Hepatocyte (in vitro differentiated cells): ENCODE results near the gene LMAN2L. TPM values are rescaled to one million over a fixed set of nuclear protein-coding genes. Genes with fewer than 3 reads are reported as not detected.

ENCODE experiments used
- DNase-seq: peaks from one replicate; pipeline ENCODE4 v3.0.0-alpha.2; 2016; ENCODE audit warnings: low spot score
- H2AFZ ChIP-seq: fragments of 200-600 bp; sonication (generic); 2 replicates; pipeline ENCODE4 v1.6.0; 2016; ENCODE audit warnings: antibody characterized with exemption, mild to moderate bottlenecking
- H3K27ac ChIP-seq: fragments of 200-600 bp; sonication (generic); 2 replicates; pipeline ENCODE4 v1.5.1; 2016; ENCODE audit warnings: mild to moderate bottlenecking
- H3K27me3 ChIP-seq: fragments of 200-600 bp; sonication (generic); 2 replicates; pipeline ENCODE4 v1.6.1; 2016
- H3K36me3 ChIP-seq: fragments of 200-600 bp; sonication (generic); replicated peaks from 2 replicates; pipeline ENCODE4 v1.5.1; 2016; ENCODE audit warnings: low read depth; ENCODE audit not compliant: insufficient read depth
- H3K4me1 ChIP-seq: fragments of 200-600 bp; sonication (generic); 2 replicates; pipeline ENCODE4 v1.5.1; 2016; ENCODE audit warnings: mild to moderate bottlenecking, moderate library complexity; ENCODE audit not compliant: insufficient read depth
- H3K4me2 ChIP-seq: fragments of 200-600 bp; sonication (generic); 2 replicates; pipeline ENCODE4 v1.6.0; 2016
- H3K4me3 ChIP-seq: fragments of 200-600 bp; sonication (generic); 2 replicates; pipeline ENCODE4 v1.5.1; 2016; ENCODE audit warnings: mild to moderate bottlenecking
- H3K79me2 ChIP-seq: fragments of 200-600 bp; sonication (generic); 2 replicates; pipeline ENCODE4 v1.6.0; 2017; ENCODE audit warnings: mild to moderate bottlenecking
- H3K9me2 ChIP-seq: fragments of 200-600 bp; sonication (generic); replicated peaks from 2 replicates; pipeline ENCODE4 v1.6.0; 2017; ENCODE audit warnings: mild to moderate bottlenecking; ENCODE audit not compliant: insufficient read depth
- H3K9me3 ChIP-seq: fragments of 200-600 bp; sonication (generic); 2 replicates; pipeline ENCODE4 v1.5.1; 2016; ENCODE audit warnings: low read depth, mild to moderate bottlenecking
- H4K20me1 ChIP-seq: fragments of 200-600 bp; sonication (generic); 2 replicates; pipeline ENCODE4 v1.6.0; 2016; ENCODE audit warnings: mild to moderate bottlenecking; ENCODE audit not compliant: insufficient read depth, poor library complexity, severe bottlenecking
- EZH2 ChIP-seq: fragments of 200-600 bp; sonication (generic); IDR thresholded peaks from 2 replicates; pipeline ENCODE4 v1.6.1; 2016; ENCODE audit warnings: antibody characterized with exemption, mild to moderate bottlenecking, borderline replicate concordance
- EZH2phosphoT487 ChIP-seq: fragments of 200-600 bp; sonication (generic); IDR thresholded peaks from one replicate; pipeline ENCODE4 v1.6.1; 2018; ENCODE audit warnings: antibody characterized with exemption, mild to moderate bottlenecking, low read depth, moderate library complexity; ENCODE audit not compliant: unreplicated experiment, severe bottlenecking
- WGBS: methylation state at CpG from one replicate; pipeline ENCODE4 v1.1.6; 2016; ENCODE audit warnings: low lambda C conversion rate; ENCODE audit errors: missing lambda C conversion rate; 5-methylcytosine and 5-hydroxymethylcytosine counted together
- polyA plus RNA-seq: library from polyadenylated mRNA; unstranded; fragments of >200 nt; fragmentation: Nextera tagmentation; extraction: Ambion mirVana; gene quantifications from 2 replicates; pipeline ENCODE4 v1.2.1, GENCODE V29; 2016
- total RNA-seq: library from RNA; depleted of rRNA; stranded (reverse); fragments of >200 nt; gene quantifications from 2 replicates; pipeline ENCODE4 v1.2.3, GENCODE V29; 2014
- TF ChIP-seq, protein P1 (sequence below): fragments of 200-600 bp; sonication (generic); IDR thresholded peaks from 2 replicates; pipeline ENCODE4 v1.5.1; 2016; ENCODE audit warnings: antibody characterized with exemption, mild to moderate bottlenecking; ENCODE audit not compliant: poor library complexity

LMAN2L gene
- total and polyA plus RNA-seq, 2 experiments from 2014 or later = 35.6 to 46.7 TPM

DNA sequence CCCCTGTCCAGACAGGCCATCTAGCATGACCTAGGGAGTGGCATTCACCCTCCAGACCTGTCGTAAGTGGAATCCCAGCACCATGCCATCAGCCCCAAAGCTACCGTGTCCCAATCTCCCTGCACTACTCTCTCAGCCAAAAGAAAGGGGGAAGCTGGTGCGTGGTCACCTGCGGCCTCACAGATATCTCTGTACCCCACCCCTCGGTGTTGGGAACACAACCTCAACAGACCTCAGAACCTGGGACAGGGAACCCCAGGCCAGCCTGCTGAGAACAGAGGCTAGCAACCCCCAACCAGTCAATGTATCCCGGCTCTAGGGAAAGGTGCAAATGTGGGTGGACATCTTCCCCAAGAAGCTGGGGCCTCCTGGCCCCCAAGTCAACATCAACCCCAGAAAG is 38.2 kb downstream of the LMAN2L start:
- Histone ChIP-seq H3K79me2 (no peaks in the 10 kb centered on the region), H3K4me3 (no peak overlapping the region), H3K27me3 (no peaks in the 10 kb centered on the region), H2AFZ (no peak overlapping the region), H3K9me2 (no peaks in the 10 kb centered on the region), H3K9me3 (no peaks in the 10 kb centered on the region), H3K4me1 (no peaks in the 10 kb centered on the region), H3K27ac (no peak overlapping the region), H3K4me2 (no peak overlapping the region), H4K20me1 (no peaks in the 10 kb centered on the region), H3K36me3 (no peaks in the 10 kb centered on the region)
- 95% methylated on average over 6 of the region's 6 CpGs for WGBS
- TF ChIP-seq EZH2 (no peak), EZH2phosphoT487 (no peak)
- TF ChIP-seq, protein P1, sequence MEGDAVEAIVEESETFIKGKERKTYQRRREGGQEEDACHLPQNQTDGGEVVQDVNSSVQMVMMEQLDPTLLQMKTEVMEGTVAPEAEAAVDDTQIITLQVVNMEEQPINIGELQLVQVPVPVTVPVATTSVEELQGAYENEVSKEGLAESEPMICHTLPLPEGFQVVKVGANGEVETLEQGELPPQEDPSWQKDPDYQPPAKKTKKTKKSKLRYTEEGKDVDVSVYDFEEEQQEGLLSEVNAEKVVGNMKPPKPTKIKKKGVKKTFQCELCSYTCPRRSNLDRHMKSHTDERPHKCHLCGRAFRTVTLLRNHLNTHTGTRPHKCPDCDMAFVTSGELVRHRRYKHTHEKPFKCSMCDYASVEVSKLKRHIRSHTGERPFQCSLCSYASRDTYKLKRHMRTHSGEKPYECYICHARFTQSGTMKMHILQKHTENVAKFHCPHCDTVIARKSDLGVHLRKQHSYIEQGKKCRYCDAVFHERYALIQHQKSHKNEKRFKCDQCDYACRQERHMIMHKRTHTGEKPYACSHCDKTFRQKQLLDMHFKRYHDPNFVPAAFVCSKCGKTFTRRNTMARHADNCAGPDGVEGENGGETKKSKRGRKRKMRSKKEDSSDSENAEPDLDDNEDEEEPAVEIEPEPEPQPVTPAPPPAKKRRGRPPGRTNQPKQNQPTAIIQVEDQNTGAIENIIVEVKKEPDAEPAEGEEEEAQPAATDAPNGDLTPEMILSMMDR = no peak
- no peak for DNase-seq

GRCh38 chr2:96700086-96700485 is 39.8 kb downstream of the LMAN2L start:
- Histone ChIP-seq H3K4me3 (no peak overlapping the region), H3K4me1 (no peaks in the 10 kb centered on the region), H3K79me2 (no peaks in the 10 kb centered on the region), H2AFZ (no peak overlapping the region), H4K20me1 (no peaks in the 10 kb centered on the region), H3K9me2 (no peaks in the 10 kb centered on the region), H3K4me2 (no peak overlapping the region), H3K27me3 (no peaks in the 10 kb centered on the region), H3K36me3 (no peaks in the 10 kb centered on the region), H3K27ac (no peak overlapping the region), H3K9me3 (no peaks in the 10 kb centered on the region)
- TF ChIP-seq, protein P1 = no peak
- TF ChIP-seq EZH2phosphoT487 (no peak), EZH2 (no peak)
- no peak for DNase-seq
- 92% methylated on average over 8 of the region's 8 CpGs for WGBS

GRCh38 chr2:96699621-96700020 is 40.2 kb downstream of the LMAN2L start:
- 86% methylated on average over 9 of the region's 9 CpGs for WGBS
- Histone ChIP-seq H3K36me3 (no peaks in the 10 kb centered on the region), H3K27me3 (no peaks in the 10 kb centered on the region), H3K4me1 (no peaks in the 10 kb centered on the region), H3K9me3 (no peaks in the 10 kb centered on the region), H2AFZ (no peak overlapping the region), H3K27ac (no peak overlapping the region), H3K4me2 (no peak overlapping the region), H3K4me3 (no peak overlapping the region), H3K9me2 (no peaks in the 10 kb centered on the region), H3K79me2 (no peaks in the 10 kb centered on the region), H4K20me1 (no peaks in the 10 kb centered on the region)
- no peak for DNase-seq
- TF ChIP-seq EZH2 (no peak), EZH2phosphoT487 (no peak)
- TF ChIP-seq, protein P1 = no peak

GRCh38 chr2:96699021-96699420 is 40.8 kb downstream of the LMAN2L start:
- H4K20me1 ChIP-seq = no peaks in the 10 kb centered on the region
- no peak overlapping the region for H3K4me3 ChIP-seq
- no peak overlapping the region for H2AFZ ChIP-seq
- TF ChIP-seq EZH2phosphoT487 (no peak), EZH2 (no peak)
- TF ChIP-seq, protein P1 = no peak
- no peak for DNase-seq
- no peaks in the 10 kb centered on the region for H3K79me2 ChIP-seq
- H3K9me2 ChIP-seq = no peaks in the 10 kb centered on the region
- H3K4me1 ChIP-seq = no peaks in the 10 kb centered on the region
- no peak overlapping the region for H3K4me2 ChIP-seq
- WGBS = 97% methylated on average over 6 of the region's 6 CpGs
- H3K36me3 ChIP-seq = no peaks in the 10 kb centered on the region
- H3K9me3 ChIP-seq = no peaks in the 10 kb centered on the region
- no peaks in the 10 kb centered on the region for H3K27me3 ChIP-seq
- H3K27ac ChIP-seq = no peak overlapping the region
